ENCODE data around the gene KSR2. TPM values are rescaled to one million over a fixed set of nuclear protein-coding genes. Genes with fewer than 3 reads are reported as not detected.
A peak's percentile ranks its signal among the peaks of the same experiment; 100 is the strongest.

Gene KSR2
- total RNA-seq, 1 experiment from 2014 or later = not detected

GRCh38 chr12:117444781-117445180 is 524.0 kb downstream of the KSR2 start:
- no peak for DNase-seq (ENCODE audit: low spot score)
- no peaks in the 10 kb centered on the region for H3K27me3 ChIP-seq (replicated peaks; ENCODE audit: insufficient read depth, low read depth, low read length, poor library complexity)
- H3K4me1 ChIP-seq (ENCODE audit: insufficient read depth, low read length, poor library complexity, severe bottlenecking) = no peaks in the 10 kb centered on the region
- BruUV-seq (replicated peaks) = no TSS peak
- TF ChIP-seq EZH2 (IDR thresholded peaks at IDR 0.05; ENCODE audit: borderline replicate concordance, low read depth, low read length, poor library complexity, severe bottlenecking) (no peak), CTCF (conservative IDR thresholded peaks at IDR 0.05; ENCODE audit: low read depth, low read length) (no peak)
- CTCF ChIA-PET = no interaction called here
- POLR2A ChIA-PET (ENCODE audit: low non-redundant PET) = no interaction called here
- H3K27ac ChIP-seq (ENCODE audit: low read depth, low read length, poor library complexity, severe bottlenecking) = no peak overlapping the region
- no peak overlapping the region for H3K4me3 ChIP-seq (ENCODE audit: low read depth, low read length, poor library complexity, severe bottlenecking)
- H3K9me3 ChIP-seq (ENCODE audit: low read depth, low read length, poor library complexity, severe bottlenecking) = no peaks in the 10 kb centered on the region
- H3K36me3 ChIP-seq (ENCODE audit: insufficient read depth, low read length, poor library complexity, severe bottlenecking) = no peaks in the 10 kb centered on the region
- intact Hi-C loops (cut with micrococcal nuclease; ENCODE audit: unreplicated experiment) = no loop called here

GRCh38 chr12:117441751-117442150 is 527.0 kb downstream of the KSR2 start:
- H3K4me1 ChIP-seq (ENCODE audit: insufficient read depth, low read length, poor library complexity, severe bottlenecking) = no peaks in the 10 kb centered on the region
- H3K4me3 ChIP-seq (ENCODE audit: low read depth, low read length, poor library complexity, severe bottlenecking) = no peak overlapping the region
- no peaks in the 10 kb centered on the region for H3K9me3 ChIP-seq (ENCODE audit: low read depth, low read length, poor library complexity, severe bottlenecking)
- CTCF ChIA-PET = interaction anchor here (0.8 kb wide), 1 partner anchor 75 kb away, joined by 3 read pairs; no protein-coding TSS in a partner anchor
- DNase-seq (ENCODE audit: low spot score) = peak; percentile 39
- no peaks in the 10 kb centered on the region for H3K36me3 ChIP-seq (ENCODE audit: insufficient read depth, low read length, poor library complexity, severe bottlenecking)
- no TSS peak for BruUV-seq (replicated peaks)
- H3K27me3 ChIP-seq (replicated peaks; ENCODE audit: insufficient read depth, low read depth, low read length, poor library complexity) = no peaks in the 10 kb centered on the region
- H3K27ac ChIP-seq (ENCODE audit: low read depth, low read length, poor library complexity, severe bottlenecking) = no peak overlapping the region
- intact Hi-C loops (cut with micrococcal nuclease; ENCODE audit: unreplicated experiment) = no loop called here
- POLR2A ChIA-PET (ENCODE audit: low non-redundant PET) = interaction anchor here (0.6 kb wide), 1 partner anchor 85 kb away, joined by 5 read pairs; no protein-coding TSS in a partner anchor
- TF ChIP-seq EZH2 (IDR thresholded peaks at IDR 0.05; ENCODE audit: borderline replicate concordance, low read depth, low read length, poor library complexity, severe bottlenecking) = no peak
- TF ChIP-seq CTCF (conservative IDR thresholded peaks at IDR 0.05; ENCODE audit: low read depth, low read length) = no peak

- Histone ChIP-seq H3K4me1 (ENCODE audit: insufficient read depth, low read length, poor library complexity, severe bottlenecking) (no peaks in the 10 kb centered on the region), H3K27me3 (replicated peaks; ENCODE audit: insufficient read depth, low read depth, low read length, poor library complexity) (no peaks in the 10 kb centered on the region), H3K4me3 (ENCODE audit: low read depth, low read length, poor library complexity, severe bottlenecking) (no peak overlapping the region), H3K9me3 (ENCODE audit: low read depth, low read length, poor library complexity, severe bottlenecking) (no peaks in the 10 kb centered on the region), H3K36me3 (ENCODE audit: insufficient read depth, low read length, poor library complexity, severe bottlenecking) (no peaks in the 10 kb centered on the region), H3K27ac (ENCODE audit: low read depth, low read length, poor library complexity, severe bottlenecking) (no peak overlapping the region)
- no peak for DNase-seq (ENCODE audit: low spot score)
- POLR2A ChIA-PET (ENCODE audit: low non-redundant PET) = no interaction called here
- no TSS peak for BruUV-seq (replicated peaks)
- intact Hi-C loops (cut with micrococcal nuclease; ENCODE audit: unreplicated experiment) = no loop called here
- CTCF ChIA-PET = no interaction called here
- TF ChIP-seq EZH2 (IDR thresholded peaks at IDR 0.05; ENCODE audit: borderline replicate concordance, low read depth, low read length, poor library complexity, severe bottlenecking) (no peak), CTCF (conservative IDR thresholded peaks at IDR 0.05; ENCODE audit: low read depth, low read length) (no peak)
These were observed 528.4 kb downstream of the KSR2 start for GRCh38 chr12:117440384-117440783.

Measured in A673 (cell line).